ENCODE results near the gene GEMIN4.

The GEMIN4 gene

DNA sequence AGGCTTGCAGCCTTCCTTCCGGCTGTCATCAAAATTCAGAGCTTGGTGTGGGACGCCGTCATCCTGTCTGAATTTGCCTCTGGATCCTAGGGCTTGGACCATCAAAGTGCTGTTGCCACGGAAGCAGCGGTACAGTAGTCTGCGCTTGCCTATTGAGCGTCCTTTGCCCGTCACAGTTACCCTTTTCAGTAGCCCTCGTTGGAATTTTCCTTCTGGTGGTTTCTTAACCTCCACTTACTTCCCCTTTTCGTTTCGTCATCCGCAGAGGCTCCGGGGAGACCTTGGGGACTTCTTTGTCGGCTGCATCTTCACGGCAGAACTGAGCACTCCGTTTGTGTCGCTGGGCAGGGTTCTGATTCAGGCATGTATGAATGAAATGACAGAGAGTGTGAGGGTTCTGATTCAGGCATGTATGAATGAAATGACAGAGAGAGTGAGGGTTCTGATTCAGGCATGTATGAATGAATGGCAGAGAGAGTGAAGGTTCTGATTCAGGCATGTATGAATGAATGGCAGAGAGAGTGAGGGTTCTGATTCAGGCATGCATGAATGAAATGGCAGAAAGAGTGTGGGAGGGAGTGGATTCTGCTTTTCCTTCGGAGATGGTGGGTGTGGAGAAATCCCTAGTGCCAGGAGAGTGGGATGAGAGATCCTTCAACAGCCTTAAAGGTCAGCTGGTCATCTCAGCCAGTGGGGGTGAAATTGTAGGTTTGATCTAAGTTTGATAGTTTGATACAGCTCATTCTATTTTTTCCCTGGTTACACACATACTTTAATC is 11.6 kb downstream of the GEMIN4 start:
- no peak for DNase-seq (ENCODE audit: low spot score)

DNA sequence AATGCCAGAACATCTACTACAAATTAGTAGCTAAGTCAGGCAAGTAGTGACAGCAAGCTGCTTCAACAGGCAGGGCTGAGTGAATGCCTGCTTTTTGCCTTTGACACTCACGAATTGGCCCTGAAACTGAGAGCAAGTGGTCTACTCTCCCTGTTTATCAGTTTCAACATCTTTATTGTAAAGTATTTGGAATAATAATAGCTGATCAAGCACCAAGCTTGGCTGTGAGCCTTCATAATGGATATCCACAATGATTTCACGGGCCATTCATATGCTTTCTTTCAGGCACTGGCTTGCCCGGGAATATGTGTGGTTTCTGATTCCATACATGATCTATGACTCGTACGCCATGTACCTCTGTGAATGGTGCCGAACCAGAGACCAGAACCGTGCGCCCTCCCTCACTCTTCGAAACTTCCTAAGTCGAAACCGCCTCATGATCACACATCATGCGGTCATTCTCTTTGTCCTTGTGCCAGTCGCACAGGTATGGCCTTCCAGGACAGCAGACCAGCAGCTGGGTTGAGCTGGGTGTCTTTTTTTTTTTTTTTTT is 14.4 kb downstream of the GEMIN4 start:
- DNase-seq (ENCODE audit: low spot score) = no peak

DNA sequence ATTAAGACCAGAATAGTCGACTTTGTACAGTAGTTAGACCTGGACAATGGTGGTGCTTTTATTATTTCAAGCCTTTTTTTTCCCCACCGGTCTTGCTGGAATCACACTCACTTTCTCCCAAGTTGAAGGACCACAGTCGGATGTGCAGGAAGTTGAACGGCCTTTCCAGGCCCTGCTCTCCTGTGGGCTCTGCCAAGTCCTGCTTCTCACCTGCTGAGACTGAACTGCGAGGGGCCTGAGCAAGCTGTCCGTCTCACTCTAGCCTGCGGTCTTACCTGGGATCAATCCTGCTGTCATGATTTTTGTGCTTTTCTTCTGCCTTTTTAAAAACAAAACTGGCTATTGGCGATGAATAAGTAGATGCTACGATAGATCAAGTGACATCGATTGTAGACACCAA is 18.3 kb downstream of the GEMIN4 start:
- DNase-seq (ENCODE audit: low spot score) = no peak

DNA sequence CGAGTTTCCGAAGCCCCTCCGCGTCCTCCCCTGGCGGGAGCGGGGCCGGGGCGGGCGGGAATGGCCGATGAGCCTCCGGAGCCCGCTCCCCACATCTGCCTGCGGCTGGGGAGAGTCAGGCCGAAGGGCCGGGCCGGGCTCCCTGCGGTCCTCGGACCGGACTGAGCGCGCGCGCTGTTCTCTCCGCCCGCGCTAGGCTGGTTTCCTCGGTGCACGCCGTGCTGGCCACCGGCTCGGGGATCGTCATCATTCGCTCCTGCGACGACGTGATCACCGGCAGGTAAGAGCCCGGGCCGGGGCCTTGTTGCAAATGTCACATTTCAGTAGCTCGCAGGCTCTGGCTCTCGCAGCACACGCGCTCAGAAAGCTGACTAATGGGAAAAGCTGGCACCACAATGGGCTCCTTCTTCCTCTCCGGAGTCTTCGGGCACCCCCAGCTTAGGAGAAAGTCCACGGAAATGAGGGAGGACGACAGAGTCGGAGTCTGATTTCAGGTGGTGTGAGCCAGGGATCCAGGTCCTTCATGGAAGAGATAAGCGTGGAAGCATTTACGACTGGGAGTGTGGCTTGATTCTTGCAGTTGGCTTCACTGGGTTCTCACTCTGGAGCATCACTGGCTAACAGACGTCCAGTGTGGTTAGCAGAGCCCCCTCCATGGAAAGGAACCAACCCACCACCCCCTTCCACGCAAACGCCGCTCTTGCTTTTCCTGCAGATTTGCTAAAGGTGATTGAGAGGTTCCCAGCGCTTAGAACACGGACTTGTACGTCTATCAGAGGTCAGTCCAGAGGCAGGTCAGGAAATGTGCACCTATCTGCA is 19.0 kb downstream of the GEMIN4 start:
- peak; percentile 56 for DNase-seq (ENCODE audit: low spot score)

DNA sequence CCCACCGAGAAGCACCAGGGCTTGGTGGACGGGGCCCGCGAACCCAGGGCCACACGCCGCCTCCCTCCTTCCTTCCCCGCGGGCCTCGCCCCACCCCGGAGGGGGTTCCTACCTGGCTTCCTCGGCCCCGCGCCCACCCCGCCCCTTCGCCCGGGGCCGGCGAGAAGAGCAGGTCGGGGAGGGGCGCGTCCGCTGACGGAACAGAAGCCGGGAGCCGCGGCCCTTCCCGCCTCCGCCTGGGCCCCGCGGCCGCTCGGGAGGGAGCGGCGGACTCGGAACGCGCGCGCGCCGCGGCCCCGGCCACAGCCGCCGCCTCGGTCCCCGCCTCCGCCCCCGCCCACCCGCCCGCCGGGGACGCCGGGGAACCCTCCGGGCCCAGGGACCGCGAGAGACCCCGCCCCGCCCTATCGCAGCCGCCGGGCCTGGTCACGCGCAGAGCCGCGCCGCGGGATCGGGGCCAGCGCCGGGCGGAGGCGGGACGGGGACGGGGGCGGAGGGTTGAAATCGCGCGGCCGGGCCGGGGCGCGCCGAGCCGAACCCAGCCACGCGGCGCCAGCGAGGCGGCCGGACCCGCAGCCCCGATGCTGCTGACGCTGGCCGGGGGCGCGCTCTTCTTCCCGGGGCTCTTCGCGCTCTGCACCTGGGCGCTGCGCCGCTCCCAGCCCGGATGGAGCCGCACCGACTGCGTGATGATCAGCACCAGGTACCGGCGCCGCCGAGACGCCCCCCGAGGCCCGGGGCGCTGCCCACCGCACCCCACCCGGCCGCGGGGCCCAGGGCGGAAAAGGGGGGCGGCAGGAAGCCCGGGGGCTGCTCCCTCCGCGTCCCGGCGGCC is 19.8 kb downstream of the GEMIN4 start, which contains the start of gene TLCD3A:
TSS of gene TLCD3A (plus strand) at position 530 of the 835 bp plus-strand sequence. CDS start at position 582, 52 bp downstream.
- DNase-seq (ENCODE audit: low spot score) = peak; percentile 93

DNA sequence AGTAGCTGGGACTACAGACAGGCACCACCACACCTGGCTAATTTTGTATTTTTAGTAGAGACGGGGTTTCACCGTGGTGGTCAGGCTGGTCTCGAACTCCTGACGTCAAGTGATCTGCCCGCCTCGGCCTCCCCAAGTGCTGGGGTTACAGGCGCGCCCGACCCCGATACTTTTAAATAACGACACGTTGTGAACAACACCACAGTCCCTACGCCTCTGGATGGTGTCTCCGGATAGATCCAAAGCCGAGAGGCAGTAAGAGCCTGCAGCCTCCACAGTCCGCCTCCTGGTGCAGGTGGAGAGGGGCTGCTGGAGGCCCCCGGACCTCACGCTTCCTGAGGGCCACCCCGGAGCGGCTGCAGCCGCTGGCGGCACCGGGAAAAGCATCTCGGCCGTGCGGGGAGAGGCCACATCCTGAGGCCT is 20.4 kb downstream of the GEMIN4 start:
- DNase-seq (ENCODE audit: low spot score) = no peak

DNA sequence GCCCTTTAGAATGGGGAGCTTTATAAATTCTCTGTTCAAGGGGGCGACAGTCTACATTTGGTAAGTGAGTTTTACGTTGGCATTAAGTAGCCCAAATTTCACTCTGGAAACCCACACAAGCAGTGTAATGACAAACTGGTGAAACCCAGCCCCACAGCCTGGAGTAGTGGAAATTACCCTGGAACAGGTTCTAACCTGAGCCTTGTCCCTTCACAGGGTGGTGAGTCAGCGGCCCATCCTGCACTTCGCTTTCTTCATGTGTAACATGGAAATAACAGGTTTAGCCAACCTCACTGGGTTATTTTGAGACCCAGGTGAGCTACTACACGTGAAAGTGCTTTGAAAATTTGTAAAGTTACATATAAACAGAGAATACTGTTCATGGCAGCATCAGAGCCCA is 23.2 kb downstream of the GEMIN4 start:
- DNase-seq (ENCODE audit: low spot score) = no peak

DNA sequence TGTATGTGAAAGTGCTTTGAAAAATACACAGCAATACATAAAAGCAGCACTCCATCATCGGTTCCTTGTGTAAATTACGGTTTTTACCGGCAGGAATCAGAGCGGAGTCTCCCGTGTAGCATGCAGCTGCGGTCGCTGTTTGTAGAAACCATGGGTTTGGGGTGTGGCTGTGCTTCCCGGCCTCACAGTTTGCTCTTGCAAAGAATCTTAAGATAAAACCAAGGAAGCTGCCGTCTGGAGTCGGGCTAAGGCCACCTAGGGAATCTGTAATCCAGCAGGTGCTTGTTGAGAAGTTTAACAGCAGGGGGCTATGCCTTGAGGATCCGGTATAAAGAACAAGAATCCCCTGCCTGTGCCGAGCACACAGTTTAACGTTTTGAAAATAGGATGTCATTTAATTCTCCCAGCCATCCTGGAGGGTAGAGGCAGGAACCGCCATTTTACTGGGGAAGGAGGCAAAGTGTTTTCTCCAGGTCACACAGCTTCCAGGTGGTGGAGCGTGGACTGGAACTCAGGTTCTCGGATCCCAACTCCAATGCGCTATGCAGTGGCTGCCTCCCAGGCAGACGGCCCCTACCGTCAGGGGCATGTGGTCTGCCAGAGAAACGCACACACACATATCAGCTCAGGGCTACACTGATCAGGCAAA is 25.7 kb downstream of the GEMIN4 start:
- DNase-seq (ENCODE audit: low spot score) = no peak

DNA sequence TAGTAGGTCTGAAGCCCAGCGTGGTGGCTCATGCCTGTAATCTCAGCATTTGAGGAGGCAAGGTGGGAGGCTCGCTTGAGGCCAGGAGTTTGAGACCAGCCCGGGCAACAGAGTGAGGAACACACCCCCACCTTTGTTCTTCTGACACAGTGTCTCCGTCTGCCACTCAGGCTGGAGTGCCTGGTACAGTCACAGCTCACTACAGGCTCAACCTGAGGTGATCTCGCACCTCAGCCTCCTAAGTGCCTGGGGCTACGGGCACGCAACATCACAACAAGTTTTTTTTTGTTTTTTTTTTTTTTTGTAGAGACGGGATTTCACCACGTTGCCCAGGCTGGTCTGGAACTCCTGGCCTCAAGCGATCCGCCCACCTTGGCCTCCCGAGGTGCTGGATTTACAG is 26.3 kb downstream of the GEMIN4 start:
- DNase-seq (ENCODE audit: low spot score) = no peak

DNA sequence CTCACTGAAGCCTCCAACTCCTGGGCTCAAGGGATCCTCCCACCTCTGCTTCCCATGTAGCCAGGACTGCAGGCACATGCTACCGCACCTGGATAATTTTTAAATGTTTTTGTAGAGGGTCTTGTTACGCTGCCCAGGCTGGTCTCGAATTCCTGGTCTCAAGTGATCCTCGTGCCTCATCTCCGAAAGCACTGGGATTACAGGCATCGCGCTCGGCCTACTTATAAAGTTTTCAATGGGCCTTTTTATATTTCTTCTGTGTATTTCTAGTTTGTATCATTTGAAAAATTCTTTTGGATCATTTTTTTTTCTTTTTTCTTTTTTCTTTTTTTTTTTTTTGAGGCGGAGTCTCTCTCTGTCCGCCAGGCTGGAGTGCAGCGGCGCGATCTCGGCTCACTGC is 27.0 kb downstream of the GEMIN4 start:
- no peak for DNase-seq (ENCODE audit: low spot score)

DNA sequence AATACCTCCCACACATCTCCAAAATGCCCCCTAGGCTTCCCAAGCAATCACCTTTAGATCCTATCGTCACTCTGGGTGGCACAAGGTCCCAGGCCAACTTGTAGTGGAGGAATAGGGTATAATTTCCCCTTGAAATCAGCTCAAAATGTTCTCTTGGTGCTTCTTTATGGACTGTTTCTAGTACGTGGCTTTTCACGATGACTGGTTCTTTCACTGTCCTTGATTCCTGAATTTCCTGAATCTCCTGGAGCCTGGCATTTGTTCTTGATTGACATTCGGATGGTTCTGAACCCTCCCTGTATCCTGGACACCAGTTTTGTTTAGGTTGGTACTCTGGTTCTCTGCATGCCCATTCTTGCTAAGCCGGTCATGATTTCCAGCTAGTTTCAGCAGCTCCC is 30.5 kb downstream of the GEMIN4 start:
- no peak for DNase-seq (ENCODE audit: low spot score)

DNA sequence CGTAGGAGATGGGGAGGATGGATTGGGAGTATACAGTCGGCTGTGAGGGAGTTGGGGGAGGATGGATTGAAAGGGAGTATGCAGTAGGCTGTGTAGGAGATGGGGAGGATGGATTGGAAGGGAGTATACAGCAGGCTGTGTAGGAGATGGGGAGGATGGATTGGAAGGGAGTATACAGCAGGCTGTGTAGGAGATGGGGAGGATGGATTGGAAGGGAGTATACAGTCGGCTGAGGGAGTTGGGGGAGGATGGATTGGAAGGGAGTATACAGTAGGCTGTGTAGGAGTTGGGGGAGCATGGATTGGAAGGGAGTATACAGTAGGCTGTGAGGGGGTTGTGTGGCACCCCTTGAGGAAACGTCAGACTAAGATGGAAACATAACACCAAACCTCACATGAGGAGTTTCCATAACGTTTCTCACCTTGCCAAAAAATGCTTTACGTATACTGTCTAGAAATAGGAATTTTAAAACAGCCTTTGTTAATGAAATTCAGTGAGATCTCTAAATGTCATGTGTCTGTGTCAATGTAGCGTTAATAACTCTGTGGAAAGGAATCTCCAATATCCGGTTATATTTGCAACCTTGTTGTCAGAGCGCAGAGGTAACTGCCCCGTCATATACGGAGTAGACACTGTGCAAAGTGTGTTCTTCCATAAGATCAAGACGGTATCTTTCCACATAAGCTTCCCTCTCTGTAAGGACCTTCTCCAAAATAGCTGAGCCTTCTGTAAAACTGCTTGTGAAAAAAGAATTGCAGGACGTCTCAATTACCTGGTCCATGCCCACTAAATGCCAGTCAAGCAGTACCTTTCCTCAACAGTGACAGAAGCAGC is 31.1 kb downstream of the GEMIN4 start:
- DNase-seq (ENCODE audit: low spot score) = no peak

DNA sequence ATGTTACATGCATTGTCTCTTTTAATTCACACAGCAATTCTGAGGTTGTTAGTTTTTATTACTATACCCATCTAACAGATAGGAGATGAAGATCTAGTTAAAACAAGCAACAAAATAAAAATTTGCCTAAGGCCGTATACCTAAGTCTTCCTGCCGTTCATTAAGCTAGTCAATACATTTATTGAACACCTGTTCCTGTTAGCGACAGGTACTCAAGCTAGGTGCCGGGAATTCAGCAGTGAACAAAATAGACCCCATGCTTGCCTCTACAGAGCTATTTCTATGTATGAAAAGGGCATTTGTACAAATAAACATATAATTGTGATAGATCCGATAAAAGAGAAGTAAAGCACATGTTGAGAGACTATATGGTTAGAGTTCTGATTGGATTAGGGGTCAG is 34.0 kb downstream of the GEMIN4 start:
- DNase-seq (ENCODE audit: low spot score) = no peak

DNA sequence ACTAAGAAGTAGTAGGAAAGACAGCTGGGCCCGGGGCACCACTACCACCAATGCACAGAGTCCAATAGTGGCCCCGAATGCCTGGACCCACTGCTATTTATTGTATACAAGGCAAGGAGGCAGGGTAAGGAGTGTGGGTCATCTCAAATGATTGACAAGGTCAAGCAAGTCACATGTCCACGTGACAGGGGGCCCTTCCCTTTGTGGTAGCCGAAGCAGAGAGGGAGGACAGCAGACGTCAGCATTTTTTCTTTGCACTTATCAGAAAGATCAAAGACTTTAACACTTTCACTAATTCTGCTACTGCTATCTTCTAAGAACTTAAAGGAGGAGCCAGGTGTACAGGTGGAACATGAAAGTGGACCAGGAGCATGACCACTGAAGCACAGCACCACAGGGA is 43.9 kb downstream of the GEMIN4 start:
- no peak for DNase-seq (ENCODE audit: low spot score)

DNA sequence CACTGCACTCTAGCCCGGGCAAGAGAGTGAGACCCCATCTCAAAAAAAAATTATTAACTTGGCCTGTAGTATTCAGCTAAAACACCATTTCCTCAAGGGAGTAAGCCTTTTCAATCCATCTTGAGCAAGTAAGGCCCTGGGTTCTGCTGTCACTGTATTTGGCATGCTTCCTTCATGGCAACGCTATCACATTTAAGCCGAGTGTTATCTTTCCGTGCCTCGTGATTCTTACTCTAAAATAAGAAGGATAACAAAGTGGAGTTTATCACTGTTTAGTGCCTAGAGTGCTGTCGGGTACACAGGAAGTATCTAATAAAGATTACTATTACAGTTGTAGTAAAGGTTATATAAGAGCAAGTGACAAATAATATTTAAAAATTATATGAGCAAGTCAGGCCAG is 46.2 kb downstream of the GEMIN4 start:
- no peak for DNase-seq (ENCODE audit: low spot score)

DNA sequence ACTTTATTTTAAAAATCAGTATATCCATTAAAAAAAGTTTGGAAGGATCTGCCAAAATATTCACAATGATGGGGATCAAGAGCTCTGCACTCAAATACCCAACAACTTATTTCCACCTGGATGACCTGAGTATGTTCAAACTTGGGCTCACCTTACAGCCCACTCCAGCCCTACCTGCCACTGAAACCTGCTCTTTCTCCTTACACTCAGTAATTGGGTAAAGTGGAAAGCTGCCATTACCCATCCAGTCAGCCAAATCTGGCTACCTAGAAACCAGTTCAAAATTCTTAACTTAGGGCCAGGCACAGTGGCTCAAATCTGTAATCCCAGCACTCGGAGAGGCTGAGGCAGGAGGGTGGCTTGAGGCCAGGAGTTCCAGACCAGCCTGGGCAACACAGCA is 47.1 kb downstream of the GEMIN4 start:
- no peak for DNase-seq (ENCODE audit: low spot score)

DNA sequence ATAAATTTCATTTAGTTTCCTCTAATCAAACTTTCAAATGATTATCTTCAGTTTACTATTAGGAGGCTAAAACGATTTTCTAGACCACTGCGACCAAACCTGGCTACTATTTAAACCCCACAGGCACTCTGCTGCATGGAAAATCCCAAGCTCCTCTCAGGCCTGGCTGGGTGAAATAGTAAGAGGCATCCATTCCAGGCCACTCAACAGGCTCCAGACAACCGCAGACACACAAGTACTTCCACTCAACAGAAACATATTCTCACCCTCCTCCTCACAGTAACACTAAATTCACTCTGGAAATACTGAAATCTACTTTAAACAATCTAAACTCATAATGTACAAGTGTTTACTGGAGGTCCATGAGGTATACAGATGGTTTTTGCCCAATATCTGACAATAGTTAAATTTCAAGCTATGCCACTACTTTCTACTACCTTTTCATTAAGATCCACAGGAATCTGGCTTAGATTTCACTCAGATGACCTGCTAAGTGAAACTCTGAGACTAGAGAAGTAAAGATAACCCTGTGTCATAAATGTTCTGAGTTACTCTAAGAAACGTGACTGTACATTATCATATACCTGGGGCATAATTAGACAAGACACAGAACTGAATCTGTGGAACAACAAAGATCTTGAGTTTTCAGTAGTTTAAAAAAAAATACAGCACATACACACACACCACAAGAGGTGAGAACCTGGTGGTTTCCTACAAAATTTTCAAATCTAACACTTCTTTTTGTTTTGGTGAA is 47.8 kb downstream of the GEMIN4 start:
- DNase-seq (ENCODE audit: low spot score) = no peak

DNA sequence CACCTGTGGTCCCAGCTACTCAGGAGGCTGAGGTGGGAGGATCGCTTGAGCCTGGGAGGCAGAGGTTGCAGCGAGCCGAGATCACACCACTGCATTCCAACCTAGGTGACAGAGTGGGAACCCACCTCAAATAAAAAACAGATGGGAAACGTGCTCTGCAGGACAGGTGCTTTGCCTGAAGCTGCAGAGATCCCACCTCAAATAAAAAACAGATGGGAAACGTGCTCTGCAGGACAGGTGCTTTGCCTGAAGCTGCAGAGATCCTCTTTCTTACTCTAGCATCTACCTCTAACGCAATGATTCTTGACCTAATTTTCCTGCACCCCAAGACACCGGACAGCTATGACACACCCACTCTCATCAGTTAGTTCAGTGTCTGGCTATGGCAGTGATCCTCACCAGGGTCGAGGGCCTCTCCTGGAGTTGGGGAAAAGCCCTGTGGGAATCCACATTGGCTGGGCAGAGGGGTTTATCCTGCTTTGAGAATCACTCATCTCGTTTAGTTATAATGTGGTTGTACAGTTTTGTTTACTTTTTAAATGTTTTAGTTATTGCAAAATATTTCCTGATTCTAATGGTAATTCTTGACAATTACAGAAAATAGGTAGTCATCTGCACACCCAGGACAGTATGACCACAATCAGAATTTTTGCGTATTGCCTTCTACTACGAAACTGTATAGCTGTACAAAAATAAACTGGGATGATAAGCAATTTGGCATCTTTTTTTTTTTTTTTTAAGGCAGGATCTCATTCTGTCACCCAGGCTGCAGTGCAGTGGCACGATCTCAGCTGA is 48.8 kb downstream of the GEMIN4 start:
- no peak for DNase-seq (ENCODE audit: low spot score)

DNA sequence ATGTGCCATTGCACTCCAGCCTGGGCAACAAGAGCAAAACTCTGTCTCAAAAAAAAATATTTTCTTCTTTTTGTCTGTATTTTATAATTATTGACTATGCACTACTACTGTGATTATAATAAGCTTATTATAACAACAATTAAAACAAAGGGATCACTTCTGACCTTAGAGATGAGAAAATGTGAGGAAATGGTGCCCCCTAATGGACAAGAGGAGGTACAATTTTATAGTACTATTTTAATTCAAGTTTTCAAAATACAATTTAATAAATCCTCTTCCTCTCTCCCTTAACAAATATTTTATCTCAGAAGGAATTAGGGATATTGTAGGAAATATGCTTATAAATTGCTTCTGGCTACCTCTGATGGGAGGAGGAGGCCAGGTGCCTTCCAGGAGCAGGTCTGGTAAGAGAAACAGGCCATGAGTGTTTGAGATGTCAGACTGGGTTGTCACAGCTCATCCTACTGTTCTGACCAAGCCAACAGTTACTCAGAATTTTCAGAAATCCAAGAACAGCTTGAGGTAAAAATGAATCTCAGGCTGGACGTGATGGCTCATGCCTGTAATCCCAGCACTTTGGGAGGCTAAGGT is 51.5 kb downstream of the GEMIN4 start:
- peak; percentile 44 for DNase-seq (ENCODE audit: low spot score)

Measured in AG08396 (cell line).